Measurements from ENCODE around the gene TENM3. TPM values are rescaled to one million over a fixed set of nuclear protein-coding genes. Genes with fewer than 3 reads are reported as not detected.

TENM3 gene
- total RNA-seq, 4 donors from 2014 or later: 5.9 to 61.5 (median 24.6) TPM

DNA sequence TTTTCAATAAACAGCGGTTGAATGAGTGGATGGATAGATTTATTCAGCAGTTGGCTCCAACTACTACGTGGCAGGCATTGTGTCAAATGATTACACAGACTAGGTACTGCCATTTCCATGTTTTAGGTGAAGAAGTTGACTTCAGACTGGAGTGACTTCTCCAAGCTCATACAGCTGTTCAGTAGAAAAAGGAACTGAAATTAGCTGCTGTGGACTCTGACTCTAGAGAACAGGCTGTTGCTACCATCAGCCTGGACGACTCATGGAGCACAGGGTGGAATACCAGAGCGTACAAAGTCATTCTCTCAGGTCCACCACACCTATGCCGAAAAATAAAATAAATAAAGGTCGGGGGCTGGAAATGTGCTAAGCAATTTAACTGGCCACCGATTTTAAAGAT, 45.3 kb downstream of the TENM3 start:
- no peaks in the 10 kb centered on the region for H3K36me3 ChIP-seq
- no peaks in the 10 kb centered on the region for H3K27me3 ChIP-seq
- H3K9me3 ChIP-seq: no peaks in the 10 kb centered on the region
- H3K4me1 ChIP-seq: no peaks in the 10 kb centered on the region
- no peak overlapping the region for H3K27ac ChIP-seq
- DNase-seq: no peak
- no peak overlapping the region for H3K4me3 ChIP-seq
- TF ChIP-seq CTCF (IDR thresholded peaks at IDR 0.05) (no peak), POLR2A (IDR thresholded peaks at IDR 0.05) (no peak)
- intact Hi-C loops (cut with DNase I; ENCODE audit: low total_unique reads): no loop called here

- no peak for DNase-seq
- no peaks in the 10 kb centered on the region for H3K4me1 ChIP-seq
- H3K36me3 ChIP-seq: no peaks in the 10 kb centered on the region
- intact Hi-C loops (cut with DNase I; ENCODE audit: low total_unique reads): no loop called here
- no peaks in the 10 kb centered on the region for H3K27me3 ChIP-seq
- H3K4me3 ChIP-seq: no peak overlapping the region
- TF ChIP-seq CTCF (IDR thresholded peaks at IDR 0.05): no peak
- TF ChIP-seq POLR2A (IDR thresholded peaks at IDR 0.05): no peak
- no peaks in the 10 kb centered on the region for H3K9me3 ChIP-seq
- no peak overlapping the region for H3K27ac ChIP-seq
Observed at GRCh38 chr4:182289809-182290208, 46.6 kb downstream of the TENM3 start.

- H3K36me3 ChIP-seq: no peaks in the 10 kb centered on the region
- no peaks in the 10 kb centered on the region for H3K4me1 ChIP-seq
- no peak overlapping the region for H3K4me3 ChIP-seq
- TF ChIP-seq POLR2A (IDR thresholded peaks at IDR 0.05) (no peak), CTCF (IDR thresholded peaks at IDR 0.05) (no peak)
- intact Hi-C loops (cut with DNase I; ENCODE audit: low total_unique reads): no loop called here
- H3K27me3 ChIP-seq: no peaks in the 10 kb centered on the region
- no peak overlapping the region for H3K27ac ChIP-seq
- DNase-seq: no peak
- H3K9me3 ChIP-seq: no peaks in the 10 kb centered on the region
Observed at GRCh38 chr4:182291175-182291574, 48.0 kb downstream of the TENM3 start.

DNA sequence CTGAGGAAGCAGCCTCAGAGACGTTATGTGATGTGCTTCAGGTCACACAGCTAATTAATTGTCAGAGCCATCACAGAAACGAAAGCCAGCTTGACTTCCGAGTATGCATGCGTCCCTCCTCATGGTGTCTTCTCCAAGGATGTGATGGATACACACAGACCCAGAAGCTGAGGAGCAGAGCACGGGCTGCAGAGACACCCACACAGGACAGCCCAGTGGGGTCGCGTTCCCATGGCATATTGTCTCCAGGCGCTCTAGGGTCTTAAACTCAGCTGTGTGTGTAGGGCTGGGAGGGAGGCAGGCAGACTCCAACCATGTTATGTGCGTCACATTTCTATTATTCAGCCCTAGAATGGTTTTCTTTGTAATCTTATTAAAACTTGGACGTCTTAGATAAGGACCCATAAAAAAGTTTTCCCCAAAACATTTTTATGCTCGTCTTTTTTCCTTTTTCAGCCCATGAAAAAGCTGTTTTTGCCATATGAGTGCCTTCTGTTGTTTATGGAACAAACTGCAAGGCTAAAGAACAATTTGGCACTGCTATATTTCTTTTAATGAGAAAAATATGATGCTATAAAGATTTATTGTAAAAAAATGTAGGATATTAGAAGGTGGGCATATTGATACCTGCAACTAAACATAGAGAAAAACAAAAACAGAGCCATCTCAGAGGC, 48.5 kb downstream of the TENM3 start:
- Histone ChIP-seq H3K36me3 (no peaks in the 10 kb centered on the region), H3K27me3 (no peaks in the 10 kb centered on the region), H3K4me3 (no peak overlapping the region), H3K9me3 (no peaks in the 10 kb centered on the region), H3K4me1 (no peaks in the 10 kb centered on the region), H3K27ac (no peak overlapping the region)
- TF ChIP-seq CTCF (IDR thresholded peaks at IDR 0.05): no peak
- TF ChIP-seq POLR2A (IDR thresholded peaks at IDR 0.05): no peak
- intact Hi-C loops (cut with DNase I; ENCODE audit: low total_unique reads): no loop called here
- DNase-seq: no peak

DNA sequence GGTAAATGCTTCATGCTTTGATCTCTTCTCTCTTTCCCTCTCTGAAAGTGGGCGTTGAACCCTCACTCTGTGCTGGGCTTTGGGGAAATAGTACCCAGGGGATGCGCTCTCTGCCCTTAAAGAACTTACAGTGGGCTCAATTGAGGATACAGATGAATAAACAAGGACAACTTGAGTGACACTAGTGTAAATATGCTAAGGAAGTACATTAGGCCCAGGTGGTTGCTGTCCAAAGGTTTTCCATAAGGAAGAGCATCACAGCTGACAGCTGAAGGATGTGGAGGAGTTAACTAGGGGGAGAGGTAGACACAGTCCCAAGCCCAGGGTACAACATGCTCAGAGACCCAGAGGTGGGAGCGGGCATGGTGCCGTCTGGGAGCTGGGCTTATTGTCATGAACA, 49.4 kb downstream of the TENM3 start:
- no peak overlapping the region for H3K27ac ChIP-seq
- no peaks in the 10 kb centered on the region for H3K9me3 ChIP-seq
- no peak overlapping the region for H3K4me3 ChIP-seq
- no peaks in the 10 kb centered on the region for H3K27me3 ChIP-seq
- TF ChIP-seq CTCF (IDR thresholded peaks at IDR 0.05) (no peak), POLR2A (IDR thresholded peaks at IDR 0.05) (no peak)
- intact Hi-C loops (cut with DNase I; ENCODE audit: low total_unique reads): no loop called here
- no peaks in the 10 kb centered on the region for H3K4me1 ChIP-seq
- no peaks in the 10 kb centered on the region for H3K36me3 ChIP-seq
- DNase-seq: no peak

Data from uterus (tissue), 4 donors.